DOHH2 (cell line): ENCODE data around the gene CAMTA1.
"Not testable (repeated sequence)": the region's sequence is repeated elsewhere in the genome, so short reads cannot be mapped to it uniquely, and the experiment has no call there.

ENCODE experiments used
- H3F3A ChIP-seq: fragments of 200-600 bp; sonication (generic), shearing (Covaris generic); 2 replicates; pipeline ENCODE4 v1.6.0; 2016; ENCODE audit warnings: antibody characterized with exemption, mild to moderate bottlenecking; ENCODE audit not compliant: control insufficient read depth, insufficient read depth
- H3K27ac ChIP-seq: fragments of 200-600 bp; sonication (generic); 2 replicates; pipeline ENCODE4 v1.5.1; 2014; ENCODE audit warnings: low read depth, mild to moderate bottlenecking, low read length, moderate library complexity
- H3K27me3 ChIP-seq: fragments of 200-600 bp; sonication (generic); 2 replicates; pipeline ENCODE4 v1.6.1; 2014; ENCODE audit warnings: mild to moderate bottlenecking, low read length, mixed read lengths; ENCODE audit not compliant: control insufficient read depth
- H3K36me3 ChIP-seq: fragments of 200-600 bp; sonication (generic); 2 replicates; pipeline ENCODE4 v1.6.1; 2014; ENCODE audit warnings: mild to moderate bottlenecking, low read length, moderate library complexity, mixed read lengths; ENCODE audit not compliant: control insufficient read depth
- H3K4me1 ChIP-seq: fragments of 200-600 bp; sonication (generic); 2 replicates; pipeline ENCODE4 v1.6.1; 2014; ENCODE audit warnings: mild to moderate bottlenecking, low read length, mixed read lengths; ENCODE audit not compliant: control insufficient read depth
- H3K4me2 ChIP-seq: fragments of 200-600 bp; sonication (generic); 2 replicates; pipeline ENCODE4 v1.6.0; 2014; ENCODE audit warnings: mild to moderate bottlenecking, low read length, moderate library complexity
- H3K4me3 ChIP-seq: fragments of 200-600 bp; sonication (generic); 2 replicates; pipeline ENCODE4 v1.5.1; 2014; ENCODE audit warnings: mild to moderate bottlenecking, low read length, mixed read lengths
- H3K79me2 ChIP-seq: fragments of 200-600 bp; sonication (generic); 2 replicates; pipeline ENCODE4 v1.6.1; 2014; ENCODE audit warnings: mild to moderate bottlenecking, low read length, mixed read lengths; ENCODE audit not compliant: control insufficient read depth
- H3K9me2 ChIP-seq: fragments of 200-600 bp; sonication (generic); replicated peaks from 2 replicates; pipeline ENCODE4 v1.6.1; 2014; ENCODE audit warnings: mild to moderate bottlenecking, low read length, mixed read lengths; ENCODE audit not compliant: control insufficient read depth
- H3K9me3 ChIP-seq: fragments of 200-600 bp; sonication (generic); 2 replicates; pipeline ENCODE4 v1.6.1; 2014; ENCODE audit warnings: antibody characterized with exemption, low read length, mixed read lengths; ENCODE audit not compliant: control insufficient read depth, insufficient read depth
- H4K20me1 ChIP-seq: fragments of 200-600 bp; sonication (generic); 2 replicates; pipeline ENCODE4 v1.6.0; 2014; ENCODE audit warnings: low read depth, mild to moderate bottlenecking, antibody characterized with exemption, low read length, moderate library complexity; ENCODE audit not compliant: control insufficient read depth, insufficient read depth
- EZH2phosphoT487 ChIP-seq: fragments of 200-600 bp; sonication (generic); IDR thresholded peaks from 2 replicates; pipeline ENCODE4 v1.6.1; 2017; ENCODE audit warnings: borderline replicate concordance, mild to moderate bottlenecking, antibody characterized with exemption, low read length, moderate library complexity, mixed read lengths
- TF ChIP-seq, protein P1 (sequence below): fragments of 200-600 bp; sonication (generic); IDR thresholded peaks from one replicate; pipeline ENCODE4 v1.5.1; 2014; ENCODE audit warnings: antibody characterized with exemption, mild to moderate bottlenecking, low read depth, low read length; ENCODE audit not compliant: poor library complexity, severe bottlenecking

CAMTA1 gene

DNA sequence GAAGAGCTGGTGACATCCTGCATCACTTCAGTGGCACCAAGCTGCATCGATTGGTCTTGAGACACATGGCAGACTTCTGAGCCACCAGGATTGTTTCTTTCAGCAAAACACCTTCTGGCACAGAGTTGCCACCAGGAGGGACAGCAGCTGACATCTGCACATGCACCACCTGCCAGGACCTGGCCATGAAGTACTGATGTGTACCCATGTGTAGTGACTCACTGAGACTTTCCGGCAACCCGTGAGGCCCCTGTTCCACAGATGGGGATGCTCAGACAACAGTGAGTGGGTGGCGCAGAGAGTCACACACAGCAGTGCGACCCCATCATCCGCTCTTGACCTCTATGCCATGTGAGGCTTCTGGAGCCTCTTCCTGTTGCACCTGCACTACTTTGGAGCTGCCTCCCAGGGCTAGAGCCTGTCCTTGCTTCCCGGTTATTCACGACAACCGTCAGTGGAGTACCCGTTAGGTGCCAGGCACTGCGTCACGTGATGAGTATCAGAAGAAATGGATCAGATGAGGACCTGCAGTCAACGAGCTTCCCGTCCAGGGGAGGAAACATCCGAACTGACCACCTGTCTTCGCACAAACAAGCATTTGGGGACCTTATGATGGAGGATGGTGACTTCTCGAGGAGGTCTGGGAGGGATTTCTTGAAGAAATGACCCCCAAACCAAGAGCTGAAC lies 905.4 kb downstream of the CAMTA1 start:
- Histone ChIP-seq H3K27me3 (no peaks in the 10 kb centered on the region), H3K4me2 (no peak overlapping the region)

DNA sequence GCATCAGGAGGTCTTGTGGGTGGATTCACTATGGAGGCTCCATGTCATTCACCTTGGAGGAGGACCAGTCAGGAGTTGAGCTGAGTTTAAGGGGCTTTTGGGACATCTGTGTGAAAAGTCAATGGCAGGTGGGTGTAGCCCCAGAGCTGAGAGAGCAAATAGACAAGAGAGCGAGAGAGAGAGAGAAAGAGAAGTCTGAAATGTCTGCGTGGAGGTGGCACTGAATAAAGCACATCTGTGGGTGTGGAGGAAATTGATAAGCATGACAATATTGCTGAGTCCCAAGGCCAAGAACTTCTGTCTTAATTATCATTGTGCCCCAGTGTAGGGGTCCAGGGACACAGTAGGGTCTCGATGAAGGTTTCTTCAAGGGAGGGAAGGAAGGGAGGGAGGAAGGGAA lies 906.3 kb downstream of the CAMTA1 start:
- H3K27me3 ChIP-seq: no peaks in the 10 kb centered on the region
- no peak overlapping the region for H3K4me2 ChIP-seq
- H3K9me3 ChIP-seq: no peaks in the 10 kb centered on the region
- TF ChIP-seq, protein P1, sequence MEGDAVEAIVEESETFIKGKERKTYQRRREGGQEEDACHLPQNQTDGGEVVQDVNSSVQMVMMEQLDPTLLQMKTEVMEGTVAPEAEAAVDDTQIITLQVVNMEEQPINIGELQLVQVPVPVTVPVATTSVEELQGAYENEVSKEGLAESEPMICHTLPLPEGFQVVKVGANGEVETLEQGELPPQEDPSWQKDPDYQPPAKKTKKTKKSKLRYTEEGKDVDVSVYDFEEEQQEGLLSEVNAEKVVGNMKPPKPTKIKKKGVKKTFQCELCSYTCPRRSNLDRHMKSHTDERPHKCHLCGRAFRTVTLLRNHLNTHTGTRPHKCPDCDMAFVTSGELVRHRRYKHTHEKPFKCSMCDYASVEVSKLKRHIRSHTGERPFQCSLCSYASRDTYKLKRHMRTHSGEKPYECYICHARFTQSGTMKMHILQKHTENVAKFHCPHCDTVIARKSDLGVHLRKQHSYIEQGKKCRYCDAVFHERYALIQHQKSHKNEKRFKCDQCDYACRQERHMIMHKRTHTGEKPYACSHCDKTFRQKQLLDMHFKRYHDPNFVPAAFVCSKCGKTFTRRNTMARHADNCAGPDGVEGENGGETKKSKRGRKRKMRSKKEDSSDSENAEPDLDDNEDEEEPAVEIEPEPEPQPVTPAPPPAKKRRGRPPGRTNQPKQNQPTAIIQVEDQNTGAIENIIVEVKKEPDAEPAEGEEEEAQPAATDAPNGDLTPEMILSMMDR: no peak
- no peak for TF ChIP-seq EZH2phosphoT487
- no peak overlapping the region for H3K27ac ChIP-seq
- H3F3A ChIP-seq: no peaks in the 10 kb centered on the region
- no peaks in the 10 kb centered on the region for H4K20me1 ChIP-seq
- no peak overlapping the region for H3K4me3 ChIP-seq
- H3K9me2 ChIP-seq: no peaks in the 10 kb centered on the region
- H3K4me1 ChIP-seq: no peaks in the 10 kb centered on the region
- H3K79me2 ChIP-seq: no peaks in the 10 kb centered on the region
- no peaks in the 10 kb centered on the region for H3K36me3 ChIP-seq

More for the DNA sequence above, 905.4 kb downstream of the CAMTA1 start:
- H3K36me3 ChIP-seq: no peaks in the 10 kb centered on the region
- TF ChIP-seq, protein P1: no peak
- TF ChIP-seq EZH2phosphoT487: no peak
- no peaks in the 10 kb centered on the region for H3K4me1 ChIP-seq
- H3K4me3 ChIP-seq: no peak overlapping the region
- no peaks in the 10 kb centered on the region for H3K9me2 ChIP-seq
- H3K9me3 ChIP-seq: no peaks in the 10 kb centered on the region
- H3F3A ChIP-seq: no peaks in the 10 kb centered on the region
- H3K27ac ChIP-seq: no peak overlapping the region
- H4K20me1 ChIP-seq: no peaks in the 10 kb centered on the region
- no peaks in the 10 kb centered on the region for H3K79me2 ChIP-seq

DNA sequence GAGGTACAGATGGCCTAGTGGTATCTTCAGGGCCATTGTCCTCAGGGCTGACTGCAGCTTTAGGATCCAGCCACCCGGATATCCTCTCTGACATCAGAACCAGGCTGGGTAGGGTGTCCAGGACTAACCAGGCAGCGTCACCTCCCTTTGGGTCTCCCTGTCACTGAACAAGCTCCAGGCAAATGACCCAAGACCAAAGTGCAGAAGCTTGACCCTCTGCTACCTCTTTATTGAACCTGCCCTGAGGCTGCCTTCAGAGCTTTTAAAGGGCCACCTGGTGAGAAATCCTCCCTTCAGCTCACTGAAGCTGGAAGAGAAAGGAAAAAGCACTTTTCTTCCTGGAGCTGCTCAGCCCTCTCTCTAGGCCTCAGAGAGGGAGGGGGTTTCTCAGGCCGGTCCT lies 906.8 kb downstream of the CAMTA1 start:
- Histone ChIP-seq H3K9me3 (no peaks in the 10 kb centered on the region), H3F3A (no peaks in the 10 kb centered on the region), H3K27ac (no peak overlapping the region), H3K9me2 (no peaks in the 10 kb centered on the region), H3K4me1 (no peaks in the 10 kb centered on the region), H3K79me2 (no peaks in the 10 kb centered on the region), H3K36me3 (no peaks in the 10 kb centered on the region), H3K27me3 (no peaks in the 10 kb centered on the region), H3K4me3 (no peak overlapping the region), H4K20me1 (no peaks in the 10 kb centered on the region), H3K4me2 (no peak overlapping the region)
- TF ChIP-seq, protein P1: no peak
- TF ChIP-seq EZH2phosphoT487: no peak

DNA sequence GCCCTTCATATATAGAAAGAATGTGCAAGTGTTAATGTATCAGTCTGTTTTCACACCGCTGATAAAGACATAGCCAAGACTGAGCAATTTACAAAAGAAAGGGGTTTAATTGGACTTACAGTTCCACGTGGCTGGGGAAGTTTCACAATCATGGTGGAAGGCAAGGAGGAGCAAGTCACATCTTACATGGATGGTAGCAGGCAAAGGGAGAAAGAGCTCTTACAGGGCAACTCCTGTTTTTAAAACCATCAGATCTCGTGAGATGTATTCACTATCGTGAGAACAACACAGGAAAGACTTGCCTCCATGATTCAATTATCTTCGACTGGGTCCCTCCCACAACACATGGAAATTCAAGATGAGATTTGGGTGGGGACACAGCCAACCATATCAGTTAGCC lies 907.8 kb downstream of the CAMTA1 start:
- not testable (repeated sequence) for H3K9me3 ChIP-seq, H3F3A ChIP-seq, H3K79me2 ChIP-seq, H3K4me3 ChIP-seq, H3K27ac ChIP-seq, H4K20me1 ChIP-seq, H3K9me2 ChIP-seq, H3K4me2 ChIP-seq, H3K4me1 ChIP-seq, H3K36me3 ChIP-seq, H3K27me3 ChIP-seq
